GM18907 (cell line): ENCODE measurements around the gene MMP24OS.
A peak's percentile ranks its signal among the peaks of the same experiment; 100 is the strongest.
"Not testable (repeated sequence)": the region's sequence is repeated elsewhere in the genome, so short reads cannot be mapped to it uniquely, and the experiment has no call there.

Experiments used
- ATAC-seq: cut with Tn5 transposase; IDR thresholded peaks from one replicate; pipeline ENCODE4 v1.9.1; 2021; ENCODE audit warnings: mild to moderate bottlenecking, moderate library complexity; ENCODE audit not compliant: unreplicated experiment

Gene MMP24OS

DNA sequence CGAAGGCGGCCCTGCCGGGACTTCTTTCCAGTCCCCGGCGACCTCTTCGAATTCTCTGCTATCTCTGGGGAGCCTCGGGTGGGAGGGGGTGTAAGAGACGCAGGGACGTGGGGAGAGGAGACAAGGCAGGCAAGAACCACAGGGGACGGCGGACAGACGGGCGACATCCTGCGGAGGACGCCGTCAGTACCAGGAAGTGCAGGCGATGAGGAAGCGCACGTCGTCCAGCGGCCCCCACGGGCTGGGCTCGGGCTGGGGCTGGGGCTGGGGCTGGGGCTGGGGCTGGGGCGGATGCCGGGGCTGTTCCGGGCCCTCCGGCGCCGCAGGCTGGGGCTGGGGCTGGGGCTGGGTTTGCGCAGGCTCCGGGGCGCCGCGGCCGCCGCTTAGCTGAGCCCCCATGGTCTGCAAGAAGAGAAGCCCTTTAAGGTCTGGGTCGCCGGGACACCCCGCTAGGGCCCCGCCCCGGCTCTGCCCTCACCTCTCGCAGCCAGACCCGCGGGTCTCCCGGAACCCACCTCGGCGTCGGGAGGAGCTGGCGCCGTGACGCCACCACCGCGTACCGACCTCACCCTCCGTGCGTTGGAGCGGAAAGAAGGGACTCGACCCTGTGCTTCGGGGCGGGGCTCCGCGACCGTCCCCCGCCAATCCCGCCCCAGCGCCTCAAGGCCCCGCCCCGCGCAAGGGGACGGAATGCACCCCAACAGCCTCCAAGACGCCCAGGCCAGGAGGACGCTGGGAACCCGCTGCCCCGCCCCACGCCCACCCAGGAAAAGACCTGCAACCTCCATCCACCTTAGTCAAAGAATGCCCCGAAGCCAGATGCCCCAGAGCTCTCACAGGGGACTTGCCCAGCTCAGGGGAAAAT is at the start of gene MMP24OS:
Gene MMP24OS (minus strand): TSS at position 592 of the 865 bp plus-strand sequence. CDS start 193 bp downstream, at position 399.
- ATAC-seq: peak; percentile 79

DNA sequence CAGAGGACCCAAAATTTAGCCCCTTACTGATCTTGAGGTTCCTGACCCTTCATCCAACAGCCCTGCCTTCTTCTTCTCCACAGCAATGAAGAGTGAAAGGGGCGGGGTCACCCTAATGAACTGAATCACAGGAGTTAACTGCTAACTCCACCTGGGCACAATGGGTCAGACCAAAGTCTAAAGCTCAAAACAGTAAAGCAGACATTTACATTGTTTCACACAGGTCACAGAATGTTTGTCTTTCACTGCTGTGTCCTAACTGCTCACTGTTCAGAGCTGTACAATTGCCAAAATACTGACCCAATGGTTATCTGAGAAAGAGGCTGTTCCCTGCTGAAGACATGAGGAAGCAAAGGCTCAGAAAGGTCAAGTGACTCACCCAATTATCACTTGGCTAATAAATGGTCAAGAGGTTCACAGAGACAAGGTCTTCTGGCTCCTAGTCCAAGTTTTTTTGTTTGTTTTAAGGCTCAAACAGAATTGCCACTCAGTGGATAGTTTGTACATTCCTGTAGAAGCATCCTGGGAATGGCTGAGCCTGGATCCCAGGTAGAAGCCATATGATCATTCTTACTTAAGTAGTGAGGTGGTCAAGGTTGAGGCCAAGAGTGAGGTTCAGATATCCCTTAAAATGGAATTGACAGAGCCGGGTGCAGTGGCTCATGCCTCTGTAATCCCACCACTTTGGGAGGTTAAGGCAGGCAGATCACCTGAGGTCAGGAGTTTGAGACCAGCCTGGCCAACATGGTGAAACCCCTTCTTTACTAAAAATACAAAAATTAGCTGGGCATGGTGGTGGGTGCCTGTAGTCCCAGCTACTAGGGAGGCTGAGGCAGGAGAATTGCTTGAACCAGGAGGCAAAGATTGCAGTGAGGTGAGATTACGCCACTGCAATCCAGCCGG is 49.4 kb upstream of the MMP24OS start:
- ATAC-seq: no peak

DNA sequence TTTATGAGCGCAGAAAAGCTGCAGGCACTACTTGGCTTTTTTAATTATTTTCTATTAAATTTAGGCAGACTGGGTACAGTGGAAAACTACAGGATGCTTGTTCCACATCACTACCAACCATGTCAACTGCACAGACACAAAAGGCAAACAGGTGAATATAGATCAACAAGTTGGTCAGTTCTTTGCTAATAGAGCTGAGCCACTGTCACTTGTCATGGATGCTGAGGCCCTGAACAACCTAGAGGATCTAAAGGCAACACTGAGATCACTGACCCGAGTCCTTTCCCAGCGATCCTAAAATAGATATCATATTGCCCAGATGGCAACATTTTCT is 48.8 kb upstream of the MMP24OS start:
- ATAC-seq: no peak

DNA sequence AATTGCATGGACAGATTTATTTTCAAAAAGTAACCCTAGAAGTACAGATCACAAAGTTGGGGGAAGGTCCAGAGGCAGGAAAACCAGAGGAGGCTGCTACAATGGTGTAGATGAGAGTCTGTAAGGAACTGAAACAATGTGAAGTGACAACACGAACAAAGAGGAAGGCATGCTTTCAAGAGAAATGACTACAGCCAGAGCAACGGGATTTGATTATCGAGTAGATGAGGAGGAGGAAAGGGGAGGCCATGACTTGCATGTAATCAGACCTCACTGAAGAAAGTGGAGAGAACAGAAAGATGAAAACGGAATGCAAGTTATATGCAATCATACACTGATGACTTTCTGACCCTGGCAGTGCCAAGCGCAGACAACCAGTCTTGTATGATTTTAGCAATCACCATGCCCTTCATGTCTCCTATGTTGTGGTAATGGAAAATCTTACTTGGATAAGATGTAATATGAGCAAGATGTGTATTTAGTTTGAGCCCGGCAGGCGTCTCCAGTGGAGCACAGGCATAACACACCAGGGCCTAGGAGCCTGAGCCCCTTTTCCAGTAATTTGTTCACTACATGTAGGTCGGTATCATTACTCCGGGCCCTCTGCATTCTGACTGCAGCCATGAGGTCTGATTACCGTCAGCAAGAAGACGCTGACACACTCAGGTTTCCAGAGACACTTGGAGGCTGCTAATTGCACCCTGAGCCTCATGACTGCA is 48.3 kb upstream of the MMP24OS start:
- no peak for ATAC-seq

DNA sequence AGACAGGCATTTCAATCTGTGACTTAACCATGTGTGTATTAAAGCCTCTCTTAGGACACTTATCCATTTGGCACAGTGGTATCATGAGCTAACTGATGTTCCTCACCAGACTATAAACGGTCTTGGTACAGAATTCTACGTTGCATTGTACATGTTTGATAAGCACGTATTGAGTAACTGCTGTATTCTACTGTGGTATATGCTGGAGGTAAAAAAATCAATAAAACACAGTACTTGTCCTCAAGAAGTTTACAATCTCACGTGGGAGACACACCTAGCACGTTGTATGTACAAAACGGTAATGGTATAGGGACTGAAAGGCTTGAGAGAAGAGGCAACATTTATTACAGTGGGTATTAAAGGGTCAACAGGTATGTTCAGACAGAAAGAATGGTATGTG is 47.5 kb upstream of the MMP24OS start:
- ATAC-seq: no peak

DNA sequence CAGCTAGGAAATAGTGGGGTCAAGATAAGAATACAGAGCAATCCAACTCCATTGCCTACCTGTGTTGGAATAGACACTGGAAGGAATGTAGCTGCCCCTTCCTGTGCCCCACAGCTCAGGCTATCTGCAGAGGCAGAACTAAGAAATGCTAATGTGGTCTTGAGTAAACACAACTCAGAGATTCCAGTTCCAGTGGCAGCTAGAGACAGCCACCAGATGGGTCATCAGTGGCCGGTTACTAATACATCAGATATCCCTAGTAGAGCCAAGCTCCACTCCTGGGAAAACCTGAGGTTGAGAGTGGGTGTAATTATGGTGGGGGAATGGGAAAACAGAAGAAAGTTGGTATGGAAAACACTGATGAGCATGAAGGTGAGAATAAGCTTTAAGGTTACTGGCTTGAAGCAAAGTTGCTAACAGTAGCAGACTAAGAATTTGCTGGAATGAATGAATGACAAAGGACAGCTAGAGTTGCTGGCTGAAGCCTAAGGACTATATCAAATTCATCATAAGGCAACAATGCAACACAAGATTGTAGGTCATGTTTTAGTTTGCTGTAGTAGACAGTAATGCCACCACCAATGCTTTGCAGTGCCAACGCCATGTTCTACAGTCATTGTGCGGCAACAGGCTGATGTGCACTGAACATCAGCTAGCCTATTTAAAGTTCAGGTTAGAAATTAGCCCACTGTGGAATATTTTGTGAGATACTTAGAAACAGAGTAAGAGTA is 42.6 kb upstream of the MMP24OS start:
- no peak for ATAC-seq

DNA sequence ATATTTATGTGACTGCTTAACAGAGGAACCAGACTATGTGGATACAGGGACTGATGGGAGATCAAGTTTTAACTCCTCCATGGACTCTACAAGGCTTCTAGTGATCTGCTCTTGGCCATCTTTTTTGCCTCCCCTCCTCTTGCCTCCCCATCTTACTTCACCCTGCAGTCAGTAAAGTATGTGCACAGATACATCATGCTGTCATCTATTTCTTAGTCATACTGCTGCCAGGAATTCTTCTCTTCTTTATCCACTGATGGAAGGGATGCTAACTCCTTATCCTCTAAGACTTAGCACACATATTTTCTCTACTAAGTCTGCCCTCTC is 41.9 kb upstream of the MMP24OS start:
- ATAC-seq: no peak

DNA sequence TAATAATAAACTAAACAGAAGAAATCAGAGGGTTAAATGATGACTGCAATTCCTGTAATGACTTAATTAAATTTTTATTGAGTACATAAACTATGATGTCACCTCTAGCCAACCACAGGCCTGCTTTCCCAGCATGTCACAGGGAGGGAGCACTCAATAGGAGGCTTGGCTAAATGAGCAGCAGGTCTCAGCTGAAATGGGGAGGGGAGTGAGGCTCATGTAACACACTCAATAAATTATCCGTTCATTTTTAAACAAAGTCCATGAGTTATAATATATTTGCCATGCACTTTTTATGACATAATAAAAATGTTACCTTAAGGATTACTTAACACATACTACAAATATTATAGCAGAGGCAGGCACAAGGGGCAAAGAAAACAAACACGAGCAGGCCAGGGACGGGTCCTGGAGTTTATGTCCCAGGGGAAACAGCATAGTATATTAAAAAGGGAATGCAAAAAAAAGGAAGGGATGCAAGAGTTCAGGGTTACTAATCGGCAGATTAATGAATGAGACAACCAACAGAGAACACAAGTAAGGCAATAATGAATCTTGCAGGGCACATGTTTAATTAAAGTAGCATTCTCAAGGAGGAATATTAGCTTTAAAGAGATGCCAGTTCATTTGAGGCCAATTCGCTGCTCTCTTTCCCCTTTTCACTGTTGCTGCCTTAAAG is 41.4 kb upstream of the MMP24OS start:
- ATAC-seq: no peak

DNA sequence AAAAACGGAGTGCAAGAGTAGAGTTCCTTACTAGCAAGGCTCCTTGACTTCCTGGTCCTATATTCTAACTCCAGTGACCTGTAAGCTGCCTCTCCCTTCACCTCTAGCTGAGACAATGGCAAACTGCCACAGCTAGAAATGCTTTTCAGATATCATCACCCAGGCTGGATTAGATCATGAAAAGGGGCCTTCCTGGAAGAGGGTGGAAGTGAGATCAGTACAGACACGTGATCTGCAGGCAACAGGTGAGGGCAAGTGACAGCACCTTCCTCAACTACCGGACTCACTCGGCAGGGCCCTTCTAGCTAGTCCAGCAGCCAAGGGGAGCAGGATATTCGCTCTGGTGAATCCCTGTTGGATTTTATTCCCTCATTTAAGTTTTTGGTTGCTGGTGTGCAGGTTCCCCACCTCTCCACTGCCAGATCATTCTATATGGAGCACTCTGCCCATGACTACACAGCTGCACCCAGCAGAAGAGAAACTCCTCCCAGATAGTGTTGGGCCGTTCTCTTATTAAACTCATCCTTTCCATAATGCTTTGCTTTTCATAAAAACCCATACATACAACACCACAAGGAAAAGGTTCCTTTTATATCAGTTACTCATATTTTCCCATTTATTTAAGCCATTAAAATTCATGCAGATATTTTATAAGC is 40.7 kb upstream of the MMP24OS start:
- ATAC-seq: no peak

DNA sequence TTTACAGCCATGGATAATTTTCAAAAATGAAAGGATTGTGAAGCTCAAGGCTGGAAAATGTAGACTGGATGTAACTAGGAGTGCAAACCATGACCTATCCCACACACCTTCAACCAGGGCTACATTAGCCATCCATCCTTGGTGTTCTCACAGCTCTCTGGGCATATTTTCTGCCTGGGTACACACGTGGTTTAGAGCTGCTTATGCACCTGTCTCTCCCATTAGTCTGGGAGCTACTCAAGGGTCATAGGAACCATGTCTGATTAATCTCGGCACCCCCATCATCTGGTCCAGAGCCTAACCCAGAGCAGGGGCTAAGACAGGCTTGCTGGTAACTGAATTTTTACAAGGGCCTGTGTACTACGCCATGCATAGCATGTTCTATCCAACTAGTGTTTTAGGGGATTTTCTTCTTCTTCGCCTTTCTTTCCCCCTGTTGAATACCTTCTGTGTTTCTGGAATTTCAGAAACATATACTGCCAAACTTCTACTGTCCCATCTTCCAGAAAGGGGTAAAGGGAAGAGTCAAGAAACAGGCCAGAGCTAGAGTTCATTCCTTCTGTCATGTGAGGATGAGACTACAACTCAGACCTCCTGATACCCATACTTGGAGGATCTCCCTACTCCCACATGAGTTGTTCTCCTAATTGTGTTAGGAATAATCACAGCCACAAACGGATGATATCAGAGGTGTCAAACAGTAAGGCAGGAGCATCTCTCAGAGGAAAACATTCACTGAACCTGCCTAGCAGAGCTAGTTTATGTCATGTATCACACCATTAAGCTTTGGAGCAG is 39.7 kb upstream of the MMP24OS start:
- no peak for ATAC-seq

DNA sequence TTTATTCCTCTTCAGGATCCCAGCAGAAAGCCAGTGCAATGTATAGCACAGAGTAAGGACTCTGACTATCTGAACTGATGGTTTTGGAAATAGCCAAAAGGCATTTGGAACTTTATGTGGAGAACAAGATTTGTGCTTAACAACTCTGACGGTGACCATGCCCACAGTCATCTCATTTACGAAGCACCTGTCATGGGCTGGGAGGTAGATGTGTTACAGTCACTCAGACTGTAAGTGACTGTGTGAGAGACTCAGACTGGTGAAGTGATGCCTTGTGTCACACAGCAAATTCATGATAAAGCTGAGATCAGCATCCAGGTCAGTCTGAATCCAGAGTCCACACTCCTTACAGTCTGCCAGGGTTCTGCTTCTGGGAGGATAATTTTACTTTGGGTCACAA is 38.2 kb upstream of the MMP24OS start:
- ATAC-seq: no peak

DNA sequence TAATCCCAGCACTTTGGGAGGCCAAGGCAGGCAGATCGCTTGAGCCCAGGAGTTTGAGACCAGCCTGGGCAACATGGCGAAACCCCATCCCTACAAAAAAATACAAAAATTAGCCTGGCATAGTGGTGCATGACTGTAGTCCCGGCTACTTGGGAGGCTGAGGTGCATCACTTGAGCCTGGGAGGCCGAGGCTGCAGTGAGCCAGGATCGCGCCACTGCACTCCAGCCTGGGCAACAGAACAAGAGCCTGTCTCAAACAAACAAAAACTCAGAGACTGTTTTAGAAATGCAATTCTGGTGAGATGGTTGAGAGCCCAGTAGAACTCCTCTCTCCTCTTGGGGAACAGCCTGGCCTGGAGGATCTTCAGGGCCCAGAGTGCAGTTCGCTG is 37.7 kb upstream of the MMP24OS start:
- ATAC-seq: not testable (repeated sequence)

DNA sequence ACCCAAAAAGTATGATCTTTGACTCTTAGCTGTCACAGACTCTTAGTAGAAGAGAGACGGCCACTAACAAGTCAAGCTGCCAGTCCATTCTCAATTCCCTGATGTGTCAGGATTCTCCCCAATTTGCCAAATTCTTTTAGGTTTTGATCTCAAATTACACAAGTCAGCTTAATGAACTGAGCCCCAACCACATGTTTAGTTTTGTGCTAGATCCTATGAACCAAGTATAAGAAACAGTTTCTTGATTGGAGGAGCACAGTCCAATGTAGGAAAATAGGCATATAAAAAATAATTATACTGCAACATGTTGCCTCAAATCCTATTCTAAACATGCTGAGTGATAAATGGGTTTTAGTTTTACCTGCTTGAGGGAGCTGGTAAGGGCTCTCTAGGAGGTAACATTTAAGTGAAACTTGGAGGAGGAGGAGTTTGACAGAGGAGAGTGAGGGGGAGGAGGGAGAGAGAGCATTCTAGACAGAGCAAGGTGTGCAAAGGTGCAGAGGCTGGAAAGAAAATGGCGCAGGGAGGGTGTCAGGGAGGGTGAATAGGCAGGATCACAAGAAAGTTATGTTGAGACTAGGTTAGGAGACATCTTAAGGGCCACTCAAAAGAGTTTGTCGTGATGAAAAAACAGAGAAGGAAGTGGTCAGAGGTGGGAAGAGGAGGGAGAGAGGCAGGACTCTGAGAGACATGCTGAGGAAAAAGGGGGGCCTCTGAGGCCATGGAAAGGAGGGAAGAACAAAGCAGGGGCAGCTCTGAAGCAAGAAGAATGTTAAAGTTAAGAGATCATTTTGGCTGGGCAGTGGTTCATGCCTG is 37.1 kb upstream of the MMP24OS start:
- ATAC-seq: no peak

DNA sequence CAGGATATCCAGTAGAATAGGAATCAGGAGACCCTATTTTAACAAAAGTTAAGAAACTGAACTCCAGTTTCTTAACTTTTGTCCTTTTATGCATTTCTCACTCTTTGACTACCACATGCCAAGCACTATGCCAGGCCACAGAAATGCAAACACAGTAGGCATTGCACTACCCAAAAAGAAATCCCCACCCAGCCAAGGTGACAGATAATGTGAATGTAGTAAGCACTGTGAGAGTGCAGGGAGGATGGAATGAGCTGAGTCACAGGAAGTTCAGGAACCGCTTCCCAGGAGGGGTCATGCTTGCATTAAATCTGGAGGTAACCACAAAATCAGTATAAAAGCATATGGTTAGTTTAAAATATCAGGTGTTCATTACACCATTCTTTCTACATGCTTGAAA is 34.4 kb upstream of the MMP24OS start:
- ATAC-seq: no peak

DNA sequence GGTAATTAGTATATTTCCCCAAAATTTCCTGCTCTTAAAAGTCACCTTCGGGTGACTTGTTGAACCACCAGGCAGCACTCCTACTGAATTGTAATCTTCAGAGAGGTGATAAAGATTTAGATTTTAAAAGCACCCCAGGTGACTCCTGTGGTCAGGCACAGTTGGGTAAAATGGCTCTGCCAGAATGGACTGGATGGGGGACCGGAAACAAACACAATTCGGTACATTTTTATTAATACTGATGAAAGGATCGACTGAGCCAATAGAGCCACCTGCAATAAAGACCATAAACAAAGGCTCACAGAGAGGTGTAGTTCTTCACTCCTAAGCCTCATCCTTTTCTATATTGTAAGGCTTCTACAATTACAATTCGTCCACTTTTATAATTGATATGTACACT is 33.9 kb upstream of the MMP24OS start:
- ATAC-seq: no peak

DNA sequence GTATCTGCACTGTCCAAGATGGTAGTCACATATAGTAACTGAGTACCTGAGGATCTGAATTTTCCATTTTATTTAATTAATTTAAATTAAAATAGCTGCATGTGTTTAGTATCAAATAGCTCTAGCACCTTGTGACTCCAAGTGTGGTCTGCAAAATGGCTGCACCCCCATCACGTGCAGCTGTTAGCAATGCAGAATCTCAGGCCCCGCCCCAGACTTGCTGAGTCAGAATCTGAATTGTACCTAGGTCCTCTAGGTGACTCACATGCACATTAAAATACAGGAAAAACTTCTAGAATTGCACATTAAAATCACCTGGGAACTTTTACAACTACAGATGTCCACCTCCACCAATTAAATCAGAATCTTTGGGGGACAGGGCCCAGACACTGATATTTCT is 33.5 kb upstream of the MMP24OS start:
- no peak for ATAC-seq

DNA sequence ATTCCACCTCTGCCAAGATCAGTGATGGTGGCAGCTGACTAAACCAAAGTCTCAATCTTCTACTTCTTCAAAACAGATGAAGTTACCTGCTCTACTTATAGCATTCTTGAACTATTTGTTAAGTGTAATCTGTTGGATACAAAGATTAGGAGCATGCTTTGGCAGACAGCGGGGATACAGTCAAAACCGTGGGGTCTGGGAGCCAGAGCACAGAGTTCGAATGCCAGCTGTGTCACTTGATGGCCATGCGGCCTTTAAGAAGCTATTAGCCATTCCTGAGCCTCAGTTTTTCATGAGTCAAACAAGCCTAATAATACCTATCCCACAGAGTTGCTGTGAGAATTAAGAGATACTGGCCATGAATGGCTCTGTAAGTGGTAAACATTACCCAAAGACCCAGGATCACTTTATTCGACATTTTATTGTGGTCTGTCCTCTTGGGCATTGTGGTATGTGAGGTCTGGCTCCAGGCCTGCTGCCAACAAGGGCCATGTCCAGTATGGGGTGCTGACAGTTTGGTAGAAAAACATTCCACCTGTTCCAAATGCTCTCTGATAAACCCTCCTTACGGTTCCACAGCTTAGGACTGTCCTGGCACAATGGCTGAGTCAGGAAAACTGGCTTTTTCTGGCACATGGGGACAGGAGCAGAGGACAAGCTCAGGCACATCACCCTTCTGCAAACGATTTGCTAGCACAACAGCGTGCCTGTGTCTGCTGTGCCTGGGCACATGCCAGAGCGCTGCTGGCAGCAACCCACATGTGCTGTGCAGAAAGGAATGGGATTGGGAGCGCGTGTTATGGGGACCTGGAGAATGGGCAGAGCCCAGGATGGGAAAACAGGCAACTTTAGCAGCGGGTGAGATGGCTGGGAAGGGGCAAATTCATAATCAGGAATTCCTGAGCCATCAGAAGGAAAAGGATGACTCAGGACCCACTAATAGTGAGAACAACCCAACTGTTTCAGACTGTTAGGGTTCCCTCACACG is 30.0 kb upstream of the MMP24OS start:
- no peak for ATAC-seq
